Astrocyte of the cerebellum (primary cell): ENCODE measurements around the gene KCND2.
"Not testable (repeated sequence)": the region's sequence is repeated elsewhere in the genome, so short reads cannot be mapped to it uniquely, and the experiment has no call there.

Source experiments
- DNase-seq: peaks from one replicate; pipeline ENCODE4 v3.0.0-alpha.2; 2011; ENCODE audit warnings: low read depth
- H3K4me3 ChIP-seq: 2 replicates; pipeline ENCODE4 v1.5.1; 2011; ENCODE audit warnings: mild to moderate bottlenecking, low read depth, low read length, moderate library complexity
- in situ Hi-C: cut with HindIII; loops from 2 replicates; pipeline ENCODE4 v1.10.0; 2017; ENCODE audit warnings: low sequenced_read_pairs
- TF ChIP-seq, protein P1 (sequence below): IDR thresholded peaks from 2 replicates; pipeline ENCODE4 v1.5.1; 2012; ENCODE audit warnings: low read length, low read depth, moderate library complexity, mild to moderate bottlenecking; ENCODE audit errors: missing control alignments

The KCND2 gene

DNA sequence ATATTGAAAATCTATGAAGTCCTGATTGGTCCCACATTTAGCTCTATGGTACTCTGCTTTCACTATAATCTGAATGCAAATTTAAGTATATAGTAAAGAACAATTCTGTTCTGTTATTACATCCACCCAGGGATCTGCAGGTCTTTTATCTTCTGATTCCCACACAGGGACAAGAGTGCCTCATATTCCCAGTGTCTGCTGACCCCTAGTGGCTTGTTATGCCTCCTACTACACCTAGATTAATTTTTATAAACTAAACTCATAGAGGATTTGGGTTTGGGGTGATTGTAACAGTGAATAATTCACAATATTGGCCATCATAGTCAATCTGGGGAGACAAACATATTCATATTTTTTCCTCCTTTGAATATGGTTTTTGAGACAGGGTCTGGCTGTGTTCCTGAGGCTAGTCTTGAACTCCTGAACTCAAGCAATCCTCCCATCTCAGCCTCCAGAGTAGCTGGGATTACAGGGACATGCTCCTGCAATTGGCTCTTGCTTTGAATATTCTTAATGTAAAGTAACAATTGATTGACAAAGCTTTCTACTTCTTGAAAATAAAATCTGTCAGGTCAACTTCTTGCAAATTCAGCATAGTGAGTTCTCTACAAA, 282.1 kb downstream of the KCND2 start:
- peak; percentile 57 for DNase-seq
- TF ChIP-seq, protein P1, sequence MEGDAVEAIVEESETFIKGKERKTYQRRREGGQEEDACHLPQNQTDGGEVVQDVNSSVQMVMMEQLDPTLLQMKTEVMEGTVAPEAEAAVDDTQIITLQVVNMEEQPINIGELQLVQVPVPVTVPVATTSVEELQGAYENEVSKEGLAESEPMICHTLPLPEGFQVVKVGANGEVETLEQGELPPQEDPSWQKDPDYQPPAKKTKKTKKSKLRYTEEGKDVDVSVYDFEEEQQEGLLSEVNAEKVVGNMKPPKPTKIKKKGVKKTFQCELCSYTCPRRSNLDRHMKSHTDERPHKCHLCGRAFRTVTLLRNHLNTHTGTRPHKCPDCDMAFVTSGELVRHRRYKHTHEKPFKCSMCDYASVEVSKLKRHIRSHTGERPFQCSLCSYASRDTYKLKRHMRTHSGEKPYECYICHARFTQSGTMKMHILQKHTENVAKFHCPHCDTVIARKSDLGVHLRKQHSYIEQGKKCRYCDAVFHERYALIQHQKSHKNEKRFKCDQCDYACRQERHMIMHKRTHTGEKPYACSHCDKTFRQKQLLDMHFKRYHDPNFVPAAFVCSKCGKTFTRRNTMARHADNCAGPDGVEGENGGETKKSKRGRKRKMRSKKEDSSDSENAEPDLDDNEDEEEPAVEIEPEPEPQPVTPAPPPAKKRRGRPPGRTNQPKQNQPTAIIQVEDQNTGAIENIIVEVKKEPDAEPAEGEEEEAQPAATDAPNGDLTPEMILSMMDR: peak; percentile 77
- no peak overlapping the region for H3K4me3 ChIP-seq
- in situ Hi-C loops: no loop called here

DNA sequence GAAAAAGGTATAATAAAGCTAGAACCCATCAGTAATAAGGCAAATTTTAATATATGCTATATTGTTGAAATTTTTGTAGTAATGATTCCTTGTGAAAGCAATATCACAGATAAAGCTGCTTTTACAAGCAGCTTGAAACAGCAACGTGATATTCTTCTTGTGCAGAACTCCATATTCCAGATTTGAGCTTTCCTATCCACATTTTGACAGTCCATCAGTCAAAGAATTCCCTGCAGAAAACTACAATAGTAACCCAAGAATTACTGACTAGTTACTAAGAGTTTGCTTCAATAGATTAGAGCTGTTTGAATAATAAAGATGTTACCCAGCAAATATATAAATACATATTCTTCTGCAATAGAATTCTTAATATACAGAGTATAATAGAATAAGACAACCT, 291.2 kb downstream of the KCND2 start:
- H3K4me3 ChIP-seq: no peak overlapping the region
- TF ChIP-seq, protein P1: no peak
- DNase-seq: no peak
- in situ Hi-C loops: no loop called here

- TF ChIP-seq, protein P1: no peak
- in situ Hi-C loops: no loop called here
Observed at GRCh38 chr7:120567204-120567603, 294.2 kb downstream of the KCND2 start.

GRCh38 chr7:120578657-120579056, 305.7 kb downstream of the KCND2 start:
- H3K4me3 ChIP-seq, DNase-seq, in situ Hi-C loops: not testable (repeated sequence)

More at GRCh38 chr7:120567204-120567603, 294.2 kb downstream of the KCND2 start:
- DNase-seq: no peak
- no peak overlapping the region for H3K4me3 ChIP-seq

DNA sequence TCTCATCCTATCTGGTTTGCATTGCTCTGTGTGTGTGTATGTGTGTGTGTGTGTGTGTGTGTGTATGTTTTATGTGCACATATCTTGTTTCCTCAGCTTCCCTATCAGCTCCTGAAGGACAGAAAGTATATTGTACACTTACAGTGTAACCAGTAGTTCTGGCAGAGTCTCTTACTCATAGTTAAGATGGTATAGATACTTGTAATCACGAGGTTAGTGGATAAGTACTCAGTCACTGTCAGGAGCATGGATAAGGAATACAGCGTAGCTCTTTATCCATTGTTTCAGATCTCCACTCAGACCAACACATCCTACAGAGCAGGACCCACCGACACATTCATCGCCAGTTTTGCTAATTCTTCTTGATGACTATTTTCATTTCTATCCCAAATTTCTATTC, 309.9 kb downstream of the KCND2 start:
- TF ChIP-seq, protein P1: no peak
- DNase-seq: no peak
- no peak overlapping the region for H3K4me3 ChIP-seq
- in situ Hi-C loops: no loop called here

GRCh38 chr7:120583899-120584586, 311.1 kb downstream of the KCND2 start:
- DNase-seq: peak; percentile 77
- H3K4me3 ChIP-seq: no peak overlapping the region
- in situ Hi-C loops: no loop called here
- TF ChIP-seq, protein P1: no peak

- no peak for DNase-seq
- no peak overlapping the region for H3K4me3 ChIP-seq
- in situ Hi-C loops: no loop called here
- TF ChIP-seq, protein P1: no peak
Observed at GRCh38 chr7:120586571-120586970, 313.6 kb downstream of the KCND2 start.
